HCT116 (cell line): ENCODE results near the gene GPX2. TPM values are rescaled to one million over a fixed set of nuclear protein-coding genes. Genes with fewer than 3 reads are reported as not detected.

Experiments
- ATAC-seq: fragments of 200-7000 bp; cut with Tn5 transposase; 2 replicates; pipeline ENCODE4 v1.9.1; 2020; ENCODE audit warnings: mild to moderate bottlenecking, moderate library complexity
- BruUV-seq: library from RNA; stranded (reverse); fragments of 400-500 nt; replicated peaks from 2 replicates; lab custom pipeline; 2021; lab: Mats Ljungman, UMichigan
- CTCF ChIA-PET: fragments of 300-600 bp; sonication (Branson Sonifier 250); formaldehyde crosslinking; loops from one replicate; lab custom pipeline; 2021; ENCODE audit warnings: antibody characterized with exemption; lab: Charles Lee
- POLR2A ChIA-PET: fragments of 300-600, 350-600 bp; sonication (Branson Sonifier 250); formaldehyde crosslinking; loops from one replicate; lab custom pipeline; 2021; ENCODE audit warnings: antibody characterized with exemption; lab: Charles Lee
- RAD21 ChIA-PET, 2 experiments: fragments of 300-600 bp; sonication (Branson Sonifier 250); formaldehyde crosslinking; loops; one replicate each; lab custom pipeline; 2023; ENCODE audit warnings: low total read pairs in 2 of 2; ENCODE audit not compliant: uncharacterized antibody in 2 of 2, unreplicated experiment in 2 of 2, low non-redundant PET in 1 of 2; lab: Charles Lee
- DNase-seq: peaks from one replicate; pipeline ENCODE4 v3.0.0-alpha.2; 2010; ENCODE audit warnings: low read depth, low spot score
- H2AFZ ChIP-seq: fragments of 200-600 bp; shearing (Covaris generic), sonication (generic); 2 replicates; pipeline ENCODE4 v1.6.1; 2017; ENCODE audit warnings: low read depth, mixed run types, mixed read lengths, antibody characterized with exemption, low read length; ENCODE audit not compliant: poor library complexity, severe bottlenecking
- H3K27ac ChIP-seq: 2 replicates; pipeline ENCODE4 v1.5.1; 2012; ENCODE audit warnings: low read depth, low read length
- H3K27me3 ChIP-seq: fragments of 200-600 bp; sonication (generic); 2 replicates; pipeline ENCODE4 v1.6.1; 2016; ENCODE audit warnings: mixed run types, low read length, mixed read lengths; ENCODE audit not compliant: insufficient read depth
- H3K36me3 ChIP-seq, 2 experiments: fragments of 200-500 bp in 1 of 2; fragments of 200-600 bp in 1 of 2; sonication (Bioruptor generic) in 1 of 2; sonication (generic) in 1 of 2; 2 replicates each; pipeline versions ENCODE4 v1.5.1 to v1.6.1; 2014 to 2016; ENCODE audit warnings: low read length in 2 of 2, inconsistent platforms in 1 of 2, mixed read lengths in 1 of 2, mixed run types in 1 of 2; ENCODE audit not compliant: insufficient read depth in 2 of 2, control insufficient read depth in 1 of 2
- H3K4me1 ChIP-seq, 2 experiments: fragments of 200-600 bp in 1 of 2; sonication (generic) in 1 of 2; 2 replicates each; pipeline versions ENCODE4 v1.5.1 to v1.6.1; 2012 to 2017; ENCODE audit warnings: low read length in 2 of 2, inconsistent platforms in 1 of 2, mild to moderate bottlenecking in 1 of 2, mixed read lengths in 1 of 2, mixed run types in 1 of 2, moderate library complexity in 1 of 2; ENCODE audit not compliant: insufficient read depth in 2 of 2, control insufficient read depth in 1 of 2
- H3K4me2 ChIP-seq: fragments of 200-600 bp; sonication (generic); 2 replicates; pipeline ENCODE4 v1.6.1; 2017; ENCODE audit warnings: mixed run types, low read length, mixed read lengths
- H3K4me3 ChIP-seq, 2 experiments: fragments of 200-600 bp in 1 of 2; sonication (generic) in 1 of 2; replicated peaks in 1 of 2; 2 replicates each; pipeline ENCODE4 v1.5.1; 2011 to 2016; ENCODE audit warnings: low read length in 2 of 2, control low read depth in 1 of 2, low read depth in 1 of 2, mild to moderate bottlenecking in 1 of 2, mixed read lengths in 1 of 2, mixed run types in 1 of 2
- H3K79me2 ChIP-seq: fragments of 200-600 bp; sonication (generic); 2 replicates; pipeline ENCODE4 v1.6.1; 2017; ENCODE audit warnings: mild to moderate bottlenecking, mixed run types, low read length, moderate library complexity, mixed read lengths; ENCODE audit not compliant: insufficient read depth
- H3K9ac ChIP-seq: fragments of 200-600 bp; sonication (generic); 2 replicates; pipeline ENCODE4 v1.6.1; 2016; ENCODE audit warnings: low read length, mixed read lengths
- H3K9me2 ChIP-seq: fragments of 200-600 bp; sonication (generic), shearing (Covaris generic); 2 replicates; pipeline ENCODE4 v1.6.1; 2017; ENCODE audit warnings: mixed run types, mild to moderate bottlenecking, moderate library complexity; ENCODE audit not compliant: insufficient read depth
- H3K9me3 ChIP-seq, 2 experiments: fragments of 200-500 bp in 1 of 2; fragments of 200-600 bp in 1 of 2; sonication (Bioruptor generic) in 1 of 2; sonication (generic) in 1 of 2; 2 replicates each; pipeline ENCODE4 v1.6.1; 2014 to 2017; ENCODE audit warnings: low read length in 2 of 2, mixed read lengths in 2 of 2, inconsistent platforms in 1 of 2, low read depth in 1 of 2, mild to moderate bottlenecking in 1 of 2, mixed run types in 1 of 2, moderate library complexity in 1 of 2; ENCODE audit not compliant: control insufficient read depth in 1 of 2, insufficient read depth in 1 of 2
- H4K20me1 ChIP-seq: fragments of 200-600 bp; sonication (generic), shearing (Covaris generic); 2 replicates; pipeline ENCODE4 v1.6.1; 2017; ENCODE audit warnings: mixed run types, mild to moderate bottlenecking, moderate library complexity; ENCODE audit not compliant: insufficient read depth
- CBX3 ChIP-seq: IDR thresholded peaks from 2 replicates; pipeline ENCODE4 v1.6.1; 2012; ENCODE audit warnings: low read depth
- CEBPB ChIP-seq: IDR thresholded peaks from 2 replicates; pipeline ENCODE4 v1.6.1; 2012; ENCODE audit warnings: low read depth
- EZH2 ChIP-seq: fragments of 200-600 bp; sonication (generic); IDR thresholded peaks from 2 replicates; pipeline ENCODE4 v1.6.1; 2017; ENCODE audit warnings: antibody characterized with exemption, mixed run types
- FOSL1 ChIP-seq: IDR thresholded peaks from 2 replicates; pipeline ENCODE4 v1.6.1; 2012; ENCODE audit warnings: low read depth
- MAX ChIP-seq: IDR thresholded peaks from 2 replicates; pipeline ENCODE4 v1.6.1; 2012
- POLR2AphosphoS5 ChIP-seq: IDR thresholded peaks from 2 replicates; pipeline ENCODE4 v1.6.1; 2011; ENCODE audit warnings: mild to moderate bottlenecking, low read depth, low read length, moderate library complexity
- RAD21 ChIP-seq: IDR thresholded peaks from 2 replicates; pipeline ENCODE4 v1.6.1; 2012; ENCODE audit warnings: low read depth, mild to moderate bottlenecking
- SIN3A ChIP-seq: IDR thresholded peaks from 2 replicates; pipeline ENCODE4 v1.6.1; 2012; ENCODE audit warnings: low read depth
- TCF7L2 ChIP-seq: IDR thresholded peaks from 2 replicates; pipeline ENCODE4 v1.7.0; 2011; ENCODE audit warnings: borderline replicate concordance, inconsistent platforms; ENCODE audit not compliant: insufficient read depth, insufficient read length; ENCODE audit errors: extremely low read depth
- YY1 ChIP-seq: IDR thresholded peaks from 2 replicates; pipeline ENCODE4 v1.6.1; 2011; ENCODE audit warnings: low read length, low read depth, moderate library complexity, mild to moderate bottlenecking; ENCODE audit not compliant: insufficient replicate concordance; ENCODE audit errors: extremely low read depth
- ZFX ChIP-seq: fragments of 450-650 bp; IDR thresholded peaks from 2 replicates; pipeline ENCODE4 v1.6.1; 2017
- ZNF274 ChIP-seq: fragments of 200-500 bp; sonication (Bioruptor generic); IDR thresholded peaks from 2 replicates; pipeline ENCODE4 v1.6.1; 2014; ENCODE audit warnings: mild to moderate bottlenecking, low read depth, low read length, inconsistent platforms
- intact Hi-C: fragments of 100-400 bp; cut with micrococcal nuclease; formaldehyde crosslinking; loops from 2 replicates; pipeline ENCODE4 v1.10.0; 2022
- total RNA-seq: library from RNA; stranded (reverse); gene quantifications from one replicate; pipeline ENCODE4 v1.2.1, GENCODE V29; 2021; ENCODE audit not compliant: unreplicated experiment

The GPX2 gene
- total RNA-seq, 1 experiment from 2014 or later: 0.61 TPM

- no peak overlapping the region for H3K9ac ChIP-seq
- no peak overlapping the region for H3K4me3 ChIP-seq
- H2AFZ ChIP-seq: peak overlapping the region; percentile 7
- intact Hi-C loops: loop anchor here (5.0 kb wide), 2 partner anchors 110 to 240 kb away; no protein-coding TSS in a partner anchor
- no peaks in the 10 kb centered on the region for H3K9me2 ChIP-seq
- BruUV-seq: no TSS peak
- ChIA-PET RAD21 (no interaction called here), POLR2A (no interaction called here), CTCF (interaction anchor here (0.6 kb wide), 1 partner anchor 33 kb away, joined by 3 read pairs; the partner anchor contains the start of gene SPTB)
- peaks cover 30% of the 10 kb centered on the region for H3K79me2 ChIP-seq
- ATAC-seq (no peak), DNase-seq (no peak)
- H3K4me1 ChIP-seq: peaks cover 8 to 16% of the 10 kb centered on the region in 2 experiments; a peak in 3 of 4 replicates
- no peaks in the 10 kb centered on the region for H4K20me1 ChIP-seq
- no peaks in the 10 kb centered on the region for H3K36me3 ChIP-seq
- TF ChIP-seq YY1 (no peak), ZNF274 (no peak), CEBPB (no peak), RAD21 (no peak), FOSL1 (no peak), EZH2 (no peak), SIN3A (no peak), MAX (no peak), TCF7L2 (no peak), ZFX (no peak), CBX3 (no peak), POLR2AphosphoS5 (no peak)
- no peak overlapping the region for H3K4me2 ChIP-seq
- no peaks in the 10 kb centered on the region for H3K27me3 ChIP-seq
- H3K9me3 ChIP-seq: no peaks in the 10 kb centered on the region
- no peak overlapping the region for H3K27ac ChIP-seq
Observed at GRCh38 chr14:64912261-64912660, 30.3 kb downstream of the GPX2 start.
